HG02759 (cell line): Measurements from ENCODE around the gene ADGRV1.
"Not testable (repeated sequence)": the region's sequence is repeated elsewhere in the genome, so short reads cannot be mapped to it uniquely, and the experiment has no call there.

Experiments used
- ATAC-seq: cut with Tn5 transposase; IDR thresholded peaks from one replicate; pipeline ENCODE4 v1.9.1; 2021; ENCODE audit warnings: mild to moderate bottlenecking, moderate library complexity; ENCODE audit not compliant: unreplicated experiment

ADGRV1 gene

DNA sequence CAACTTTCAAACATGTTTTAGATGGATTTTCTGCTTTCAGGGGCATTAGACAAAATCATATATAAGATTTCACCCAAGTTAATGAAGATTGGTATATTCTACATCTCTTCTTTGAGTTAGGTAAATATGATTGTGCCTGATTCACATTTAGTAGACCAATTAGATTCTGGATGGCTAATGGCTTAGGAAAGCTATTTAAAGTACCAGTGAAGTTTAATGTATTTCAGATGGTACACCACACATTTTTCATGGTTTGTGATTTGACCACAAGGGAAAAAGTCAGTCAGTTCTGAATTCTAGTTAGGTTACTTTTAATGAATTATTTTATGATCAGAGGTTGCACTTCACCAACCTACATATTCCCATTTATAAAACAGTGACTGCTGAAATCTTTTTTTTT lies 409.7 kb downstream of the ADGRV1 start:
- no peak for ATAC-seq

DNA sequence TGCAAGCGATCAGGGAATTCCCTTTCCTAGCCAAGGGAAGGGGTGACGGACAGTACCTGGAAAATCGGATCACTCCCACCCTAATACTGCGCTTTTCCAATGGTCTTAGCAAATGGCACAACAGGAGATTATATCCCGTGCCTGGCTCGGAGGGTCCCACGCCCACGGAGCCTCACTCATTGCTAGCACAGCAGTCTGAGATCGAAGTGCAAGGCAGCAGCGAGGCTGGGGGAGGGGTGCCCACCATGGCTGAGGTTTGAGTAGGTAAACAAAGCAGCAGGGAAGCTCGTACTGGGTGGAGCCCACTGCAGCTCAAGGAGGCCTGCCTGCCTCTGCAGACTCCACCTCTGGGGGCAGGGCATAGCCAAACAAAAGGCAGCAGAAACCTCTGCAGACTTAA lies 411.3 kb downstream of the ADGRV1 start:
- ATAC-seq = not testable (repeated sequence)

DNA sequence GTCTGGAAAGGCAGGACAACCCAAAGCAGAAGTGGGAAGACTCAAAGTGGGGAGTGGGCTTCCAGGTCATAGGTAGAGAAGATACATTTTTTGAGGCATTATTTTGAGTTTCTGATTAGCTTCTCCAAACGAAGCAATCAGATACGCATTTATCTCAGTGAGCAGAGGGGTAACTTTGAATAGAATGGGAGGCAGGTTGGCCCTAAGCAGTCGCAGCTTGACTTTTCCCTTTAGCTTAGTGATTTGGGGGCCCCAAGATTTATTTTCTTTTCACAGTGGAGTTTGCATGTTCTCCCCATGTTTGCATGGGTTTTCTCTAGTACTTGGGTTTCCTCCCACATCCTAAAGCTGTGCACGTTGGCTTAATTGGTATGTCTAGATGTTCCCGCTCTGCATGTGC lies 422.6 kb downstream of the ADGRV1 start:
- ATAC-seq = no peak

DNA sequence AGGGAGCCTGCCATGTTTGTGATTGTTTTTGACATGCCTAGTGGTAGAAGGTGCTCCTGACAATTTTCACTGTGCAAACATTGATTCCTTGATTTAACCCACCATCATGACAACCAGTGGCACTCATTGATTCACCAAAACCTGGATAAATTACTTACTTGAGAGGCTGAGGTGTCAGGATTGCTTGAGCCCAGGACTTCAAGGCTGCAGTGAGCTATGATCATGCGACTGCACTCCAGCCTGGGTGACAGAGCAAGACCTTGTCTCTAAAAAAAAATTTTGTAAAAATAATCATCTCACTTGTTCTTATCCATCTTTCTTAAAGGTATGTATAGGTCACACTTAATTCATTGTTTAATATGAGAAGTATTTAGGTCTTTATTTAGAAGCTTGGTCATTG lies 423.2 kb downstream of the ADGRV1 start:
- ATAC-seq = no peak

DNA sequence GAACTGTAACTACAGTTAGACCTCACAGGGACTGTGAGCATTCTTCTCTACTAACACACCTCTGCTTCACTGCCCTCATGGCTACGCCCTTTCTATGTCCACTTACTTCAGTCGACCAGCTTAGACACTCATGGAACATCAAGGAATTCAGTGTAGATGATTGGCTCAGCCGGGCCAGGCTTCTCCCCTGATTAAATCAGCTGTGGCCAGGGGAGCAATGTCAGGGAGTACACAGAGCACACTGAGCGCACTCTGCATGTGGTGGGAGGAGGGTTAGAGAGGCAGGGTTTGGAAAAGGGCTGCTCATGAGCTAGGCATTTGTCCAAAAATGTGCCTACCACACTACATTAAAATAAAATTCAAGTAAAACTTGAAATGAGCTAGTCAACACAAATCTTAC lies 424.0 kb downstream of the ADGRV1 start:
- ATAC-seq = no peak

DNA sequence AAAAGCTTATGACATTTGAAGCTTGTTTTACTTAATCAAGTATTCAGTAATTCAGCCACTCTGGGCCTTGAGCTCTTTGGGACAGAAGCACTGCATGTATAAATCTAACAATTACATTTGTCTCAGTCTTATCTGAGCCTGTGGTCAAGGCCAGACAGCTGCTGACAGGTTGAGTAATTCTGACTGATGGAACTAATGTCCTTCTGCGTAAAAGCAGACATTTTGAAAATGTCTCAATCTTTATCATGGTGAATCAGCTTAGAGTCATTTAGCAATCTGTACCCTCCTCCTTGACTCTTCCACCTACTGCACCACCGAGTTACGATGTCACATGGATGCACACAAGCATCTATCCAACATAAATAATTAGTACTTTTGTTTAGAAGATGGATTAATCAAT lies 424.6 kb downstream of the ADGRV1 start:
- ATAC-seq = no peak

DNA sequence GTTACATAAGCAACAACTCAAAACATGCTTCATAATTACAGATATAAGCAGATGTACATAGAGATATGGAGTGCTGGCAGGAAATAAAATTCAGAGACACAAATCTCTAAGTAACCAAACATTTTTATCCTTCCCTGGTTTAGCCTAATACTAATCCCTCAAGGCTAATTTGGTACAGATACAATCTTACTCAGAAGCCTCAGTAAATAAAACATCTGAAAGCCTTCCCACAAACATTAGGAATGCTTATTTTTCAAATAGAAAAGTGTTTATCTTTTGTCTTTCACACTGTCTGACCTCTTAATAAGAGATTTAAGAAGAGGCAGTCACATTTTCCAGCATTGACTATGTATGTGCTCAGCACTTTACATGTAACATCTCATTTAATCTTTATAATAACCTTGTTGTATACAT lies 425.1 kb downstream of the ADGRV1 start:
- ATAC-seq = no peak

DNA sequence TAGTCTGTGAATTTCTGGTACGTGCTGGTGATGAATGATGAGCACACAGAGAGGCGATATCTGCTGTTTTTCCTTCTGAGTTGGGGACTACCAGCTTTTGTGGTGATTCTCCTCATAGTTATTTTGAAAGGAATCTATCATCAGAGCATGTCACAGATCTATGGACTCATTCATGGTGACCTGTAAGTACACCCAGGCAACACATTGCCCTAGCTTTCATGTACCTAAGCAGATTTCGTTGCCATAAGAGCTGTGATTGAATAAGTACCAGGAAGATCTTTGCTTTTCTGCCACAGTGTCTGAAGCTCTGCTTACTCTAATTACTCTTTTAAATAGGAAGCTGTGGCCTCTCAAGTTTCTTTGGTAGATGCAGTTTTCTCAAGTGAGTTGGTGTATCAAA lies 426.7 kb downstream of the ADGRV1 start:
- ATAC-seq = no peak

DNA sequence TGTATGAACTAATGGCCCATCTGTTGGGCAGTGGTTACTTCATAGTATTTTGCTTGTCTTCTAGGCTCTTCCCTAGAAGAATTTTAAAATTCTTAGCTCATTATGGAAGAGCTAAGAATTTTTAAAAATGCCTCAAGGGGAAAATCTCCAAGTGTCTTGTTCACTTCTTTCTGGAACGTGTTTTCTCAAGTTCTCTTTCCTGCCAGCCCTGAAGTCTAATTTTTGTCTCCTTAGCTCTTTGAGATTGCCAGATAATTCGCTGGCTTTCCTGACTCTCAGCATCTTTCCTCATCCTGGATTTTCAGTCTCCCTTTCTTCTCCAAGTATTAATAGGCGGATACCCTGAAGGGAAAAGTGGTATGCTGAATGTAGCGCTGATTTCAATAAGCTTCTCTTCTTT lies 429.1 kb downstream of the ADGRV1 start:
- ATAC-seq = no peak

DNA sequence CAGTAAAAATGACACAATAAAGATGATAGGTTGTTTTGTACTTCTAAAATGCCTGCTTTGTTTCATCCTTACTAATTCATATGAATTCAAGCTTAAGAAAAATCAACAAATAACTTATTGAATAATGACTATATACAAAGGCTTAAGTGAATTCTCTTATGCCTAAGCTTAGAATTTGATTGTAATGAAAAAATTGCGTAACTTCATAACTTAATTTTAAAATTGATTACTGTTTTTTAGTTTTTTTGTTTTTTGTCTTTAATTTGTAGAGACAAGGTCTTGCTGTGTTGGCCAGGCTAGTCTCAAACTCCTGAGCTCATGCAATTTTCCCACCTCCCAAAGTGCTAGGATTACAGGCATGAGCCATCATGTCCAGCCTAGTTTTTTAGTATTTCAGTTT lies 432.6 kb downstream of the ADGRV1 start:
- no peak for ATAC-seq

DNA sequence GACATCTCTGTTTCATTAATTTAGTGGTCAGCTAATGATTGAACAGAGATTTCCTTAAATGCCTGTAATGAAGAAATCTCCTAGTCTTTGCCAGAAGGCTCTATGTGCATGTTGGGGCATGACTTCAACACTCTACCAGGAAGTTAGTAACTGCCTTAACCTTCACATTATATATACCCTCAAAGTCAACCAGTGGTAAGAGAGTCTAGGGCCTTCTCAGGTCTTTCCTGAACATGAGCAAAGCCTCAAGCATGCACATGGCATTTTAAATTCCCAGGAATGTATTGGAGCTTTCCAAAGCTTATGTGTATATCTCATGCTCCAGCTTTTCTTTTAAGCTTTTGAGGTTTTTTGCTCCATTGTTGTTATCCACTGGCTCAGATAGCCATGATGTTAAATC lies 436.2 kb downstream of the ADGRV1 start:
- no peak for ATAC-seq

DNA sequence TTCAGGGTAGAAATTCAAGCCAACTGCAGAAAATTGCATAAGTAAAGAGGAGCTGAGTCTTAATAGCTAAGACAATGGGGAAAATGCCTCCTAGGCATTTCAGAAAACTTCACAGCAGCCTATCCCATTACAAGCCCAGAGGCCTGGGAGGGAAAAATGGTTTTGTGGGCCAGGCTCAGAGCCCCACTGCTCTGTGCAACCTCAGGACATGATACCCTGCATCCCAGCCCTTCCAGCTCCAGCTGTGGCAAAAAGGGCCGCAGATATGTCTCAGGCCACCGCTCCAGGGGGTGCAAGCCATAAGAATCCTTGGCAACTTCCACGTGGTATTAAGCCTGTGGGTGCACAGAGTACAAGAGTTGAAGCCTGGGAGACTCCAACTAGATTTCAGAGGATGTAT lies 437.5 kb downstream of the ADGRV1 start:
- ATAC-seq = no peak

DNA sequence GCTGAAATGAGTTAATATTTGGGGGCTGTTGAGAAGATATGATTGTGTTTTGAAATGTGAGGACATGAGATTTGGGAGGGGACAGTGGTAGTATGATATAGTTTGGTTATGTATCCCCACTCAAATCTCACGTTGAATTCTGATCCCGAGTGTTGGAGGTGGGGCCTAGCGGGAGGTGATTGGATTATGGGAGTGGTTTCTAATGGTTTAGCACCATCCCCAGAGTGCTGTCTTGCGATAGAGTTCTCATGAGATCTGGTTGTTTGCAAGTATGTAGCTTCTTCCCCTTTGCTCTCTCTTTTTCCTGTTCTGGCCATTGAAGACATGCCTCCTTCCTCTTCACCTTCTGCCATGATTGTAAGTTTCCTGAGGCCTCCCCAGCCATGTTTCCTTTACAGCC lies 438.5 kb downstream of the ADGRV1 start:
- no peak for ATAC-seq

DNA sequence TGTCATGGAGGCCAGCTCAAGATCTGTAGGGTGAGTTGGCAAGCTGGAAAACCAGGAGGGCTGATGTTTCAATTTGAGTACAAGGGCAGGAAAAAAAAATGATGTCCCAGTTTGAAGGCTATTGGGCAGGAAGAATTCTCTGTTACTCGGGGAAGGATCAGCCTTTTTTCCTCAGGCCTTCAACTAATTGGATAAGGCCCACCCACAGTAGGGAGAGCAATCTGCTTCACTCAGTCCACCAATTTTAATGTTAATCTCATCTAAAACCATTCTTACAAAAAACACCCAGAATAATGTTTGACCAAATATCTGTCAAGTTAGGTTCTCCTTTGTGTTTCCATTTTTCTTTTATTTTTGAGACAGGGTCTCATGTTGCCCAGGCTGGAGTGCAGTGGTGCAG lies 442.1 kb downstream of the ADGRV1 start:
- no peak for ATAC-seq

DNA sequence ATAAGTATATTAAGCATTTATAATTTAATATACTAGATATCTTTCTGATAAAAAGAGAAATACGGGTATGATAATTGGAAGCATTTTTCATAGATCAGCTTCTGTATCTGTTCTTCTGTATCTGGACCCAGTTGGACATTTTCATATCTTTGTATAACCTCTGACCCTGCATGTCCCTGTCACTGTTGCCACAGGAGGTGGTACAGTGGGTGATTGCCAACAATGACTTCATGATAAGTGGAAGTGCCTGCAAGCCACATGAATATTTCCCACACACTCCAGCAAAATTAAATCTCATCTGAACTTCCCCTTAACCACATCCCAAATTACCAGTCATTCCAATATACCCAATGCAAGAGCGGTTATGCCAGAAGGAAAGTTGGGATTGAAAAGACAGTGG lies 448.1 kb downstream of the ADGRV1 start:
- ATAC-seq = no peak

DNA sequence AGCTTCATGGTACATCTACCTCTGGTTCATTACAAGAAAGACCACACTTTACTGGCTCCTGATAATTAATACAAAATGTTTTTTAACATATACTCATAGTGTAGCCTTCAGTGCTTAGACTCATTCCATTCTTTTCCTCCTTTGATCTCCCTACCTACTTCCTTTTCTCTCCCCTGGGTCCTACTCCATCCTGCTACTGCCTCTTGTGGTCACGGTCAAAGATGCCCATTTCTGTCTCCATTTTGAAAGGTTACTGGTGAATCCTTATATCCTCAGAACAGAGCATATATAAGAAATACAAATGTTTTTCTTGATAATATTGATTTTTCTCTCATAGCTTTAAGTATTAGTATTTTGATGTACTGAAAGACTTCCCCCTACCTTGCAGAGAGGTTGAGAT lies 448.7 kb downstream of the ADGRV1 start:
- no peak for ATAC-seq

DNA sequence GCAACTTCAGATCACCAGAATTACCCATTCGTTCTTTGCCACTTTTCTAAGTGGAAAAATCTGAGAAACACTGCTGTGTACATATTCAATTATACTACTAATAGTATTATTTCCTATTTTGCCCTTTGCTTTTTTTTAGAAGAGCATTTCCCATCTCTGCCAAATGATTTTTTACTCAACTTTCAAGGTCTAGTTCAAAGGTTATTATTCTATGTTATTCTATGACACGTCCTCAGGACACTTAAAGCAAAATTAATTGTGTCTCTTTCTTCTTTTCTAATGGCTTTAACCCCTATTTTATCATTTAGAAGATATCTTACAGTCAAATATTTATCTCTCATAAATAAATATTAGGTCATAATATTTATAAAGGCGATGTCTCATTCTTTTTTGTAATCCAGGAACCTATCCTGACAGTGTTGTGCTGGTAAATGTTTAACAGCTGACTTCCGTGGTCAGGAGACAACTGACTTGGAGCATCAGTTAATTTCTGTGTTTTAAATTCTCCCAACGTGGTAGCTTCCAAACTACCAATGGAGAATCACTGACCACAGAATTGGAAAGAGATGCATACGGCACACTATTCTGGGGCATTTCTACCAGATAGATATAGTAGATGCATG lies 449.3 kb downstream of the ADGRV1 start:
- ATAC-seq = no peak

DNA sequence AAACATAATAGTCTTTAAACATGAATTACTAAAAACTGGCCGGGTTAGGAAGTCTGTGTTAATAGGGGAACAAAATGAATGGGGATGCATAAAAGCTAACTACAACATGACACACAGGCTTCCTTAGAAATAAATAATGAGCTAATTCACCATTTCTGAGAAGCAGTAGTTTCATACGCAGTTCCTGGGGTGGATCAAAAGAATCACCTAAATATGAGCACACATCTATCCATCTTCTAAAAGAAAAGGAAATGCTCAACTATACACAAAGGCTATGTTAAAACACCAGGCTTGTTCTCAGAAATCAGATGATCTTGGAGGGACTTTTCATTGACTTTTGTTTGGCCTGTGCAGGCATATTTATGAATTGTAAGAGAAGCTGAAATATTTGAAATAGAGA lies 451.5 kb downstream of the ADGRV1 start:
- no peak for ATAC-seq

DNA sequence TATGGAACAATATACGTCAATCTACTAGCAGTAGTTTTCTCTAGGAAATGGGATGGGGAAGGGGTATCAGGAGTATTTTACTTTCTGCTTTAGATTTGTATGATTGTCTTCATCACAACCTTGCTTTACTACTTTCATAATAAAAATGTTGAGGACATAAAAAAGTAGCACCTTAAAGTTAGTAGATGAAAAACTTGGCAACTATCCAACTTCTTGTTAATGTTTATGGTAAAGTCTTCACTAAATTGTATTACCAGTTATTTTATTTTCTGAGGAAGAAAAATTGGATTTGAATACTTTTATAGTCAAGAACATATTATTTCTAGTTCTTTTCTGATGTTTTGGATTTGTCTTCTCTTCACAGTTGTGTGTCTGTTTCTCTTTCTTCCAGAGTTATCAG lies 452.4 kb downstream of the ADGRV1 start:
- ATAC-seq = no peak

DNA sequence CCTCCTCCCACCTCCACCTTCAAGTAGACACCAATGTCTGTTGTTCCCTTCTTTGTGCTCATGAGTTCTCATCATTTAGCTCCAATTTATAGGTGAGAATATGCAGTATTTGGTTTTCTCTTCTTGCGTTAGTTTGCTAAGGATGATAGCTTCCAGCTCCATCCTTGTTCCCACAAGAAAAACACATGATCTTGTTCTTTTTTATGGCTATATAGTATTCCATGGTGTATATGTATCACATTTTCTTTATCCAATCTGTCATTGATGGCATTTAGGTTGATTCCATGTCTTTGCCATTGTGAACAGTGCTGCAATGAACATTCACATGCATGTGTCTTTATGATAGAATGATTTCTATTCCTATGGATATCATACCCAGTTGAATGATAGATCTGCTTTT lies 454.3 kb downstream of the ADGRV1 start:
- not testable (repeated sequence) for ATAC-seq

DNA sequence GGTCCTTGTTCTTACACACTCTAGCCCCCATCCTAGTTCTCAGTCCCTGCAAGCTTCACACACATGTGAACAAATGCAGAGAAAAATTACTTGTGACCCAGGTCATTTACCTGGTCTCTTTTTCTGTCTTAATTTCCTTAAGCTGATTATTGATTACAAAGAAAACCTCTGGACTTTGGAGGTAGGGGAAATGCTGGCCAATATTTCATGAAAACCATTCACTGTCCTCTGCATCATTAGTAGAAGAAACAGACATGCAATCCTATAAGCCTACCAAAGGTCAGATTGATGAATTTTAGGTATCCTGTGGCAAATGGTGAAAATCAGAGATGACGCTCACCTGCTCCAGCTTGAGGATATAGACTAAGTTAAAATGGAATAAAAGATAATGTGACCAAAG lies 457.7 kb downstream of the ADGRV1 start:
- ATAC-seq = no peak

DNA sequence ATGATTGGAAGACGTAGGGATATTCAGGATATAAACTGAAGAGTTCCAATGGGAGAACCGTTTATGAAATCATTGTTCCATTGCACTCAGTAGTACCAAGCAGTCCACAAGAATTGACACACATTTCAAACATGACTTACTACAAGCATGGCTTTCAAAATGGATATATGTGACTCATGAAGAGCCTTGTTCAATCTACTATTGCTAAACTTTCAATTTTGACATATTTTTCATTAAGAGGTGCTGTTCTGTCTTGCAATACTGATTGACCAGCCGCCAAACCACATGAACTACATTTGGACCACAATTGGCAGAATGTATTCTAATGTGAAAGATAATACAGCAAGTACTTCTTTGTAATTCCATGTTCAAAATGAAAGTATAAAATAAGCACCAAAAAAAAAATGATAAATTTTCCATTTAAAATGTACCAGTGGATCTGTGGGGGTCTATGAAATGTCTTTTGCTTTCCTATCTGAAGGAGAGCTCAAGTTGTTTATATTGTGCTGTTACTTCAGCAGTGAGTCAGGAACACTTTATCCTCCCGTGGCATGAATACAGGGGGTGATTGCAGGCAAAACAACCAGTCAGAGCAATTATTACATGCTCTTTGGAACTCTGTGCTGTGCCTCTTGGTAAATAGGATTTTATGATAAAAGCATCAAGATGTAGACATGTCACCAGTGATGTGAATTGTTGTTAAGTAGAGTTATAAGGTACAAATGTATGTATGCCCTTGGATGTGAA lies 458.5 kb downstream of the ADGRV1 start:
- no peak for ATAC-seq

DNA sequence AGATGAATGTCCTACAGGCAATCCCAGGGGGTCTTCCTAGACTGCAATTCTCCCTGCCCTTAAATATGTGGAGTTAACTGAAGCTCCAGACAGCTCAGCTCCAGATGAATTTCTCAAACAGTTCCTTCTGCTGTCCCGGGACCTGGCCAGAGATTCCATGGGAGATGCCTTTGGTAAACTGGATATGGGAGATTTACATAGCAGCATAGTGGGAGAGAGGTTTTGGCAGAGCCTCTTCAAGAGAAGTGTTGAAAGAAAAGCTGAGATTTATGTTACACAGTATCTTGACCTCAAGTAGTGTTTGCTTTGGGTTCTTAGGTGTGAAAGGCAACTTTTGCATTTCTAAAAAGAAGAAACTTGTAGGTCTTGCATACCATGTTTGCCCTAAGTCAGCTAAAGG lies 459.6 kb downstream of the ADGRV1 start:
- ATAC-seq = no peak
